LHCN-M2 (cell line): Measurements from ENCODE around the gene FBXO41. TPM values are rescaled to one million over a fixed set of nuclear protein-coding genes. Genes with fewer than 3 reads are reported as not detected.

Source experiments
- DNase-seq: peaks from one replicate; pipeline ENCODE4 v3.0.0-alpha.2; 2012; ENCODE audit warnings: low read depth
- polyA plus RNA-seq: library from polyadenylated mRNA; unstranded; fragments of >200 nt; gene quantifications from one replicate; pipeline ENCODE4 v1.2.1, GENCODE V29; 2012; ENCODE audit warnings: missing spikeins
- total RNA-seq: library from RNA; depleted of rRNA; stranded (reverse); fragments of >200 nt; gene quantifications from 2 replicates; pipeline ENCODE4 v1.2.3, GENCODE V29; 2014; rRNA removed

The FBXO41 gene, protein sequence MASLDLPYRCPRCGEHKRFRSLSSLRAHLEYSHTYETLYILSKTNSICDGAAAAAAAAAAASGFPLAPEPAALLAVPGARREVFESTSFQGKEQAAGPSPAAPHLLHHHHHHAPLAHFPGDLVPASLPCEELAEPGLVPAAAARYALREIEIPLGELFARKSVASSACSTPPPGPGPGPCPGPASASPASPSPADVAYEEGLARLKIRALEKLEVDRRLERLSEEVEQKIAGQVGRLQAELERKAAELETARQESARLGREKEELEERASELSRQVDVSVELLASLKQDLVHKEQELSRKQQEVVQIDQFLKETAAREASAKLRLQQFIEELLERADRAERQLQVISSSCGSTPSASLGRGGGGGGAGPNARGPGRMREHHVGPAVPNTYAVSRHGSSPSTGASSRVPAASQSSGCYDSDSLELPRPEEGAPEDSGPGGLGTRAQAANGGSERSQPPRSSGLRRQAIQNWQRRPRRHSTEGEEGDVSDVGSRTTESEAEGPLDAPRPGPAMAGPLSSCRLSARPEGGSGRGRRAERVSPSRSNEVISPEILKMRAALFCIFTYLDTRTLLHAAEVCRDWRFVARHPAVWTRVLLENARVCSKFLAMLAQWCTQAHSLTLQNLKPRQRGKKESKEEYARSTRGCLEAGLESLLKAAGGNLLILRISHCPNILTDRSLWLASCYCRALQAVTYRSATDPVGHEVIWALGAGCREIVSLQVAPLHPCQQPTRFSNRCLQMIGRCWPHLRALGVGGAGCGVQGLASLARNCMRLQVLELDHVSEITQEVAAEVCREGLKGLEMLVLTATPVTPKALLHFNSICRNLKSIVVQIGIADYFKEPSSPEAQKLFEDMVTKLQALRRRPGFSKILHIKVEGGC
- 4.0 and 4.8 TPM in 2 replicates for total RNA-seq
- polyA plus RNA-seq, result 2.4 TPM

- DNase-seq, result no peak
Measured at GRCh38 chr2:73284296-73285158, at the start of gene FBXO41. TSS of gene FBXO41 (minus strand) at chr2:73284478. CDS start at chr2:73269630, 14,848 bp downstream.

DNA sequence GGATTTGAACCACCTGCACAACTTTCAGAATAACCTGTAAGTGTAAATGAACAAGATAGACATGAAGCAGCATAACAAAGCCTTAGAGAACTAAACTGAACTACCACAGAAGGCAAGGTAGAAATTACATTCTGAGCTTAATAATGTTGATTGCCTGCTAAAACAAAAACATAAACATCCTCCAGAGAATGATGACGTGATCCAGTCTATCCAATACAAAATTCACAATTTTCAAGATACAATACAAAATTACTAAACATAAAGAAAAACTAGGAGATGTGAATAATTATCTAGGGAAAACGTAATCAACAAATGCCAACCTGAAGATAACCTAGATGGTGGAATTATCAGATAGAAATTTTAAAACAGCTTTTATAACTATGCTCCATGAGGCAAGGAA lies 49.8 kb upstream of the FBXO41 start:
- DNase-seq, result no peak

- DNase-seq, result no peak
Measured at GRCh38 chr2:73333564-73333963, 49.3 kb upstream of the FBXO41 start.

- no peak for DNase-seq
Measured at GRCh38 chr2:73324126-73324725, 39.9 kb upstream of the FBXO41 start.

DNA sequence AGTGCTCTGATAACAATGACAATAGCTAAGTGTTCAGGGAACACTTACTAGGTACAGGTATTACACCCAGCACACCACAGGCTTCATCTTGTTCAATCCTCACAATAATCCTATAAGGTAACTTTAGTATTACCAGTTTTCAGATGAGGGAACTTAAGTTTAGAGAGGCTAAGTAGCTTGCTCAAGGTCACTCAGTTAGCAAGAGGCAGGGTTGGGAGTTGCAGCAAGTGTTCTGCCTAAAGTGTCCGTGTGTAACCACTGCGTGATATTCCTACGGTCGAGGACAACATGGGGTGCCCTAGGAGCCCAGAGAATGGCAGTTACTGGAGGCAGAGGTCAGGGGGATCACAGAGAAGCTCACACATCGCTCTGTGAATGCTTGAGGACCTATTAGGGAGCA lies 39.3 kb upstream of the FBXO41 start:
- no peak for DNase-seq

- DNase-seq, result no peak
Measured at GRCh38 chr2:73314441-73314840, 30.2 kb upstream of the FBXO41 start.

DNA sequence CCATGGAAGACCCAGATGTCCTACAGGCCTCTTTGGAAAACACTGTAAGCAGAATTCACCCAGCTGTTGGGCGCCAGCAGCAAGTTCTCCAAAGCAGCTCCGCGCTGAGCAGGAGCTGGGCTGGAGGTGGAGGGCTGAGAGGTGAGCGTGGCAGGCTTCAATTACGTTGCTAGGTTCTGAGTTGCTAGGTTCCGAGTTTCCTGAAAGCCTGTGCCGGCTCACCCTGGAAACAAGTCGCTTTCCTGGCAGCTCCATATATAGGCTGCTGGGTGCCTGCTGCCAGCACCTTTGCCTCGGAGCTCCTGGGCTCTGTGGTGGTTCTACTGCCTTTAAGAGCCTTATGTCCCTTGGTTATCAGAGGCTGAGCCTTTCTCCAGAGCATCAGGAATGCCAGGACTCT lies 23.4 kb upstream of the FBXO41 start:
- DNase-seq, result no peak

DNA sequence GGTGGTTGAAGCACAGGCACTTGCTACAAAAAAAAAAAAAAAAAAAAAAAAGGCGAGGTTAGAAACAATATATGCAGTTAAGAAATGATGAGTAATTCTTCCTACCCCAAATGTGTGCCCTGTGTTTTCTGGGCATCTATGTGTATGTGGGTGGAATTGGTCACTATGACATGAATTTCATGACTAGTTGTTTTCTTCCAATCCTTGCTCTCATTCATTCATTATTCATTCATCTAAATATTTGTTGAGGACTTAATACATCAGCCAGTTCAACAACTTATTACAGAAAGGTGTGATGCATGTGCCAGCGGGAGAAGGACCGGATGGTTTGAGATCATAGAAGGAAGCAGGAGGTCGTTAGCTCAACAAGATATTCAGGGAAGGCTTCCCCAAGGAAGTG lies 17.4 kb upstream of the FBXO41 start:
- DNase-seq, result no peak

GRCh38 chr2:73300926-73301325 lies 16.6 kb upstream of the FBXO41 start:
- DNase-seq, result no peak

- DNase-seq, result no peak
Measured at GRCh38 chr2:73297586-73297985, 13.3 kb upstream of the FBXO41 start.

- DNase-seq, result peak; percentile 77
Measured at GRCh38 chr2:73297151-73297559, 12.9 kb upstream of the FBXO41 start.

GRCh38 chr2:73295751-73296400 lies 11.6 kb upstream of the FBXO41 start:
- DNase-seq, result no peak

DNA sequence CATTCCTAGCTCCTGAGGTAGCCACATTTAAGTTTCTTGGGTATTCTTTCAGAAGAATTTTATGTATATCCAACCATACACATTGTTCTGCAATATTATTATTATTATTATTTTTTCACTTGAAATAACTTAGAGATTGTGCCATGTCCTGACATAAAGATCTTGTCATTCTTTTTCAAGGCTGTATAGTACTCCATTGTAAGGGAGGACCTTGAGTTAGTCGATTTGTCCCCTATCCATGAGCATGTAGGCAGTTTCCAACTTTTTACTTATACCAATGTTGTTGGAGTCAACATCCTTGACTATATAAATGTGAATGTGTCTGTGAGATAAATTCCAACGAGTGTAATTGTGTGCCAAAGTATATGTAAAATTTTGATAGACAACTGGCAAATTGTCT lies 10.0 kb upstream of the FBXO41 start:
- DNase-seq, result no peak

DNA sequence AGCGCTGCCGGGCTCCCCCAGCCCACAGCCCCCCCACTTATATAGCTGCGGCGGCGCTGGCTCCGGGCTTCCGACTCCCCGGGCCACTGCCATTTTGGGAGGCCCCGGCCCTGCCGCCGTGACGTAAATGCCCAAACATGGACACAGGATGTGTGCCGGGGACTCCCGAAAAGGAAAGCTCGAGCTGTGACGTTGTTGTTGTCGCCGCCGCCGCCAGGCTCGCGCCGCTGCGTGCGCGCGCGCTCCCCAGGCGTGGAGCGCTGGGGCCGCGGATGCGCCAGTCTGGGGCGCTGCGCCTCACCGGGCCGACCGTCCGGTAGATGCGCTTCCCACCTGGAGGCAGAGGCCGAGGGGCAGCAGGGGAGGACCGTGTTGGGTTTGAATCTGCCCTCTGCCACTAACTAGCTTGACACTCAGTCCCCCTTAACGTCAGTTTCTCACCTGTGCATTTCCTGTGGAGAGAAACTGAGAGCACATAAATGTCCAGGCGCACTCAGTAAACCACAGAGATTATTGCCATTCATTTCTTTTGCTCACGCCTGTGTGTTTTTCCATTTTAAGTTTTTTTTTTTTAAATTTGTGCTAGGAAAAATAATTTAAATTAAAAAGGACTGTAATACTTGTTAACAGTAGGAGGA lies 9.4 kb upstream of the FBXO41 start, which contains the start of gene EGR4:
Gene EGR4, minus strand, starts transcription at position 15 of the 638 bp plus-strand sequence. CDS start 231 bp downstream, outside the sequence.
- DNase-seq, result peak; percentile 56

GRCh38 chr2:73292906-73293533 lies 8.7 kb upstream of the FBXO41 start:
- DNase-seq, result no peak

- no peak for DNase-seq
Measured at GRCh38 chr2:73292316-73292905, 8.1 kb upstream of the FBXO41 start.

DNA sequence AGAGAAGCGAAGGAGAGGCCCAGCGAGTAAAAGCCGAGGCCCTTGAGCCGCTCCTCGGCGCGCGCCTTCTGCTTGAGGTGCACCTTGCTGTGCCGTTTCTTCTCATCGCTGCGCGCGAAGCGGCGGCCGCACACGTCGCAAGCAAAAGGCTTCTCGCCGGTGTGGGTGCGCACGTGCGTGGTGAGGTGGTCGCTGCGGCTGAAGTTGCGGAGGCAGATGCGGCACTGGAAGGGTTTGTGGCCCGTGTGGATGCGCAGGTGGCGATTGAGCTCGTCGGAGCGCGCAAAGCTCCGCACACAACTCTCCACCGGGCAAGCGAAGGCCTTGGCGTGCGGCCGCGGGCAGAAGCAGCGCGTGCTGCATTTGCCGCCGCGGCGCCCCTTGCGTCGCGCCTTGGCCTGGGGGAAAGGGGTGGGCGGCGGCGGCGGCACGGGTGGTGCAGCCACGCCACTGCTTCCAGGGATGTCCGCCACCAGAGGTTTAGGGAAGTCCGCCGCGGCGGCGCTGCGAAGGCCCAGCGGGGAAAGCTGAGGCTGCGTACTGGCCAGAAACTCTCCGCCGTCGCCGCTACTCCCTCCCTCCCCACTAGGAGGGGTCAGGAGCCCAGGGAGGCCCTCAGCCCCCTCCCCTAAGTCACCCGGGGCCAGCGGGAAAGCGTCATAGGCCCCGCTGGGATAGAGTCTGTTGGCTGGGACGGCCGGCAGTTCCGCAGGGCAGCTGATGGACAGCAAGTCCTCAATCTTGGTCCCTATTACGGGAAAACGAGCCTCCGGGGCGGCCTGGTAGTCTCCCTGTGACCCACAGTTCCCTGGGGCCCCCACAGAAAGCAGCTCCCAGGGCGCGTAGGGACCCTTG lies 7.4 kb upstream of the FBXO41 start:
- no peak for DNase-seq

DNA sequence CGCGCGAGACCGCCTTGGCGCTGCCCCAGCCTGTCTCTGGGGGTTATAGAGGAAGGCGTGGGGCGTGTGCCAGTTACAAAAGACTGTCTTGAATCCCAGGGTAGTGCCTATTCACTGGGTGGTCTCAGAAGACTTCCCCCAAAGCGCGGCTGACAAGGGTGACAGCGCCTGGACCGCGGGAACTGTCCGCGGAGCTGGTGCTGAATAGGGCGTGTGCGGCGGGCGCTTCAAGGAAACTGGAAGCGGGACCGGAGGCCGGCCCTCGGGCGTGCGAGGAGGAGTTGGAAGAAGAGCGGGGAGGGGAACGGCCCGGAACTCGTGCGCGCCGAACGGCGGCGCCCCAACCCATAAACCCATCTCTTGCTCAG lies 6.8 kb upstream of the FBXO41 start:
- peak; percentile 36 for DNase-seq
